Tibial nerve (tissue), 4 donors: ENCODE data around the gene KRT5.

Experiments used
- CTCF ChIP-seq, 5 experiments: fragments of 200-600 bp in 3 of 5; fragments of 450-650 bp in 2 of 5; sonication (generic) in 3 of 5; IDR thresholded peaks; one replicate each; pipeline ENCODE4 v1.5.1; 2016 to 2019; ENCODE audit warnings: antibody characterized with exemption in 5 of 5, mild to moderate bottlenecking in 3 of 5, moderate library complexity in 2 of 5
- EP300 ChIP-seq, 2 donors: sonication (generic); formaldehyde crosslinking; IDR thresholded peaks; one replicate each; pipeline ENCODE4 v1.6.1; 2017; ENCODE audit warnings: antibody characterized with exemption in 2 of 2, mild to moderate bottlenecking in 1 of 2
- POLR2A ChIP-seq, 2 donors: fragments of 450-650 bp; IDR thresholded peaks; one replicate each; pipeline ENCODE4 v1.6.1; 2017; ENCODE audit warnings: antibody characterized with exemption in 2 of 2, mild to moderate bottlenecking in 2 of 2, moderate library complexity in 2 of 2

- no peak for TF ChIP-seq CTCF (IDR thresholded peaks at IDR 0.05)
- TF ChIP-seq EP300 (IDR thresholded peaks at IDR 0.05) = no peak
- no peak for TF ChIP-seq POLR2A (IDR thresholded peaks at IDR 0.05)
These were observed 40.1 kb downstream of the KRT5 start for GRCh38 chr12:52480073-52480472.
